Measurements from ENCODE around the gene ESR2.

The ESR2 gene

DNA sequence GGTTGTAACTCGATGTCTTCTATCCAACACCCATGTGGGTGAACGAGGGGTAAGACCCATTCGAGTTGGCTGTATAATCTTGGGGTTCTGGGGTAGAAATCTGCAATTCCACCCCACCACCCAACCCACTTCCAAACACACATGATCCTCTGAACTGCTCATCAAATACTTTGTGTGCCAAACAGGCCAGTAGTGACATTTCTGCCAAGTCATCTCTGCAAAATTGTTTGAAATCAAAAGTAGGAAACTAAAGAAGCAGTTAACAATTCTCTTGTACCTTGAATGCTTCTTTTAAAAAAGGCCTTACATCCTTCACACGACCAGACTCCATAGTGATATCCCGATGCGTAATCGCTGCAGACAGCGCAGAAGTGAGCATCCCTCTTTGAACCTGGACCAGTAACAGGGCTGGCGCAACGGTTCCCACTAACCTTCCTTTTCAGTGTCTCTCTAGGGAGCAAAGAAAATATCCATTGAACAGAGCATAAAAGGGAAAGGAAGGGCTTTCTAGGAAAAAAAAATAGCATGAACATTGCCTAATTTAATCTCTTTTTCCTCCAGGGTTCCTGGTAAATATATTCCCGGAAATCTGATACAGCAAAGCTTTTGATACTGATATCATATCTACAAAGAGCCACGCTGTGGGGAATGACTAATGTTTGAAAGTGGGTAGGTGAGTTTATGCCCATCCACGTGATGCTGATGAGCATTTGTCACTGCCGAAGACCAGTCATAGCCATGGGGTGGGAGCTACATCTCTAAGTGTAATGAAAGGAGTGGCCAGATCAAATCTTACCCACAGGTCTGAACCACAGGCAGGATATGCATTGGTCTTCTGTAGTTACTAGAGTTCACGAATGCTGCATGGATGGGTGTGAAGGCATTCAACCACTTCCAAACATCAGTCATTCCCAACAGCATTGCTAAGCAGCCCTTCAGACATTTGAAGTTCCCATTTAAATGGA, 14.2 kb downstream of the ESR2 start:
- DNase-seq = no peak
- in situ Hi-C loops (cut with MboI; ENCODE audit: low pct_unique_long_range_greater_than_20kb, low sequenced_read_pairs) = loop anchor here (25.0 kb wide), 1 partner anchor 493 kb away; no protein-coding TSS in a partner anchor

DNA sequence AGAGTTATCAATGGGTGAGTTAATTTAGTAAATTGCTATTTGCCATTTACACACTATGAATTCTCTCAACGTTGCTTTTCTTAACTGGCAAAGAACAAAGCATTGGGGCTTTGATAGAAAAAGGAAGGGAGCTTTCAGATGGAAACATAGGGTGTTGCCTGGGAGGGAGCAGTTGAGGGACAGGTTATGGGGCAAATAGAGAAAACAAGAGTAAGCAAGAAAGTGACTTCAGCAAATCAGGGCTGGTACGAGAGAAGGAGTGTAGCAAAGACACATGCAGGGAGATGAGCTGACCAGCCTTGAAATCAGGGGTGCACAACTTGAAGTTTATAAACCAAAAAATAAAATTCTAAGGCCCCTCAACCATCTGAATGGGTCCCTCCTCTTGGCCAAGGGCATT, 15.7 kb downstream of the ESR2 start:
- no peak for DNase-seq
- in situ Hi-C loops (cut with MboI; ENCODE audit: low pct_unique_long_range_greater_than_20kb, low sequenced_read_pairs) = loop anchor here (25.0 kb wide), 1 partner anchor 491 kb away; no protein-coding TSS in a partner anchor

DNA sequence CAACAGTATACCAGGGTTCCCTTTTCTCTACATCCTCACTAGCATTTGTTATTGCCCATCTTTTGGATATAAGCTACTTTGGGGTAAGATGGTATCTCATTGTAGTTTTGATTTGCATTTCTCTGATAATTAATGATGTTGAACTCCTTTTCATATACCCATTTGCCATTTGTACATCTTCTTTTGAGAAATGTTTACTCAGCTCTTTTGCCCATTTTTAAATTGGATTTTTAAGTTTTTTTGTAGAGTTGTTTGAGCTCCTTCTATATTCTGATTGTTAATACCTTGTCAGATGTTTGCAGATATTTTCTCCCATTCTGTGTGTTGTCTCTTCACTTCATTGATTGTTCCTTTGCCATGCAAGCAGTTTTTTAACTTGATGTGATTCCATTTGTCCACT, 22.2 kb downstream of the ESR2 start:
- DNase-seq = no peak
- in situ Hi-C loops (cut with MboI; ENCODE audit: low pct_unique_long_range_greater_than_20kb, low sequenced_read_pairs) = no loop called here

DNA sequence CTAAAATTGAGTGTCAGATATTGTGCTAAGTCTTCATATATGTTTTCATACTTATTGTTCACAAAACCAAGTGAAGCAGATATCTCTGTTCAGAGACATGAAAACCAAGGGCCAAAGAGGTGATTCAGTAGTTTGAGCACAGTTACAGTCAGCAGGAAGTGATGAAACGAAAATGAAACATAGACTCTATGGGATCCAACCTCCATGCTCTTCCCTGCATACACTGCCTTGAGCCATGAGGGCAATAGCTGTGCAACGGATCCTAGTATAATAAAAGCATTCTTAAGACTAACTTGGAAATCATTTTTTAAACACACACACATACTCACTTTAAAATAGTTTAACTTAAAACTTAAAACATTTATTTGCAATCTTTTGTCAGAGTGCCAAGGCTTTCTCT, 27.9 kb downstream of the ESR2 start:
- DNase-seq = no peak
- in situ Hi-C loops (cut with MboI; ENCODE audit: low pct_unique_long_range_greater_than_20kb, low sequenced_read_pairs) = no loop called here

DNA sequence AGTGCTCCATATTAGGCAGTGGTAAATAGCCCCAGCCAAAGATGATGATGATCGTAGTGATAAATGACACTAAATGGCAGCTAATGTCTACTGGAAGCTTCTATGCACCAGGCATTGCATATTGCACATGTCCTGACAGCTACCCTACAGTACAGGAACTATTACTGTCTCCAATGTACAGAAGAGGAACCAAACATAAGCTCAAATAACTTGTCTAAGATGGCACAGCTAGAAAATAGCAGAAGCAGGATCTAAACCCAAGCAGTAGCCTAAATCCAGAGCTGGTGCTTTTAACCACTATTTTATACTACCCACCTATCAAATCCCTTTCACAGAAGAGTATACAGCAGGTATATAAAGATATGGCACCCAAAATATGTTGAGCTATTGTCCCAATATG, 28.9 kb downstream of the ESR2 start:
- DNase-seq = peak; percentile 28
- in situ Hi-C loops (cut with MboI; ENCODE audit: low pct_unique_long_range_greater_than_20kb, low sequenced_read_pairs) = no loop called here

DNA sequence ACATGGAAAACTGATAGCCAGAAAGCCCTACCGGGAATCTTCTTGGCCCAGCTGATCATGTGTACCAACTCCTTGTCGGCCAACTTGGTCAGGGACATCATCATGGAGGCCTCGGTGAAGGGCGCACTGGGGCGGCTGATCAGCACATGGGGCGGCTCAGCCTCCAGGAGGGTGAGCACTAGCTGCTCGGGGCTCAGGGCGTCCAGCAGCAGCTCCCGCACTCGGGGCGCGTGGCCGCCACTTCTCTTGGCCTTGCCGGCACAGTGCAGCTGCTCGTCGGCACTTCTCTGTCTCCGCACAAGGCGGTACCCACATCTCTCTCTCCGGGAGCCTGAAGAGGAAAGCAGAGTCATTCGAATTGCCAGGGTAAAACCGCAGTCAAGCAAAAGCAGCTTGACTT, 33.8 kb downstream of the ESR2 start:
- DNase-seq = no peak
- in situ Hi-C loops (cut with MboI; ENCODE audit: low pct_unique_long_range_greater_than_20kb, low sequenced_read_pairs) = no loop called here

DNA sequence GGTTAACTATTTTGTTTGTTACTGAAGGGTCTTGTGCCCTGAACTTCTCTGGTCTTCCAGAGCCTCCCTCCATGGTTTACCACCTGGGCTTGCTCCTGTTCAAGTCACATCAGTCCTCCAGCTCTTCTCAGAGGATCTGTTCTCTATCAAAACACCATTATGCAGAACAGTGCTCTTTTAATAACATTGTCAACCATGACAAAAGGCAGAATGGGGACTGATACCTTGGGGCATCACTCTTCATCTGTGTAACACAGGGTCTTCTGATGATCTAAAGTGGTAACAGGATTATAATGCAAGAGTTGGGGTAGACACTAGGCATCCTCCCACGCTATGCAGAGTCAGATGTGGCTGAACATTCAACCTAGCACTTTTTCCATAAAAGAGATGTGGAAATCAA, 38.4 kb downstream of the ESR2 start:
- in situ Hi-C loops (cut with MboI; ENCODE audit: low pct_unique_long_range_greater_than_20kb, low sequenced_read_pairs) = no loop called here

DNA sequence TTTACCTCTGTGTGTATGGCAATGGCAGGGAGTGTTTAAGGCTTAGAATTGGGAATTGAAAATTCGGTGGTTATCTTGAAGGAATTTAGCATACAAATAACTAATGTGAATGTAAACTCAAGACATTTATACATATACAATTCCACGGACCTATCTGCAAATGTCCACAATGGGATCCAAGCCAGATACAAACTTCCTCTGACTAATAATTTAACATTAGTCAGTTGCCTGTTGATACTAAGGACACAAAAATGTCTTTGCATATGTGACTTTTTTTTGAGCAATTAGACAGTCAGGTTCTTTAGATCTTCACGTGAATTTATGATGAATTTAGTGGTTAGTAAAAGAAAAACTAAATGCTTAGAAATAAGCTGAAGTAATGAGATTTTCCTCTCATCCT, 40.5 kb downstream of the ESR2 start:
- in situ Hi-C loops (cut with MboI; ENCODE audit: low pct_unique_long_range_greater_than_20kb, low sequenced_read_pairs) = no loop called here

More for the DNA sequence above, 38.4 kb downstream of the ESR2 start:
- no peak for DNase-seq

DNA sequence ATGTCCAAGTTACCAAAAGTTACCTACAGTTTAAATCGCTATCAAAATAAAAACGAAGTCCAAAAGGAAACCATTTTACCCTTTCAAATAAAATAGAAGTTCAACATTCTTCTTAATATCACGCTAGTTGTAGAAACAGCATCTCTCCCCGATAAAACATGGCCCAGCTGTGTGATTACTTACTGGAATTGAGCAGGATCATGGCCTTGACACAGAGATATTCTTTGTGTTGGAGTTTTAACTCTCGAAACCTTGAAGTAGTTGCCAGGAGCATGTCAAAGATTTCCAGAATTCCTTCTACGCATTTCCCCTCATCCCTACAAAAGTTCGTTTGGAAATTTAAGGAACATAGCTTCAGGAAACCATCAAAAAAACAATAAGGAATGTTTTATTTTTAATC, 44.8 kb downstream of the ESR2 start:
- no peak for DNase-seq
- in situ Hi-C loops (cut with MboI; ENCODE audit: low pct_unique_long_range_greater_than_20kb, low sequenced_read_pairs) = no loop called here

More for the DNA sequence above, 40.5 kb downstream of the ESR2 start:
- no peak for DNase-seq

DNA sequence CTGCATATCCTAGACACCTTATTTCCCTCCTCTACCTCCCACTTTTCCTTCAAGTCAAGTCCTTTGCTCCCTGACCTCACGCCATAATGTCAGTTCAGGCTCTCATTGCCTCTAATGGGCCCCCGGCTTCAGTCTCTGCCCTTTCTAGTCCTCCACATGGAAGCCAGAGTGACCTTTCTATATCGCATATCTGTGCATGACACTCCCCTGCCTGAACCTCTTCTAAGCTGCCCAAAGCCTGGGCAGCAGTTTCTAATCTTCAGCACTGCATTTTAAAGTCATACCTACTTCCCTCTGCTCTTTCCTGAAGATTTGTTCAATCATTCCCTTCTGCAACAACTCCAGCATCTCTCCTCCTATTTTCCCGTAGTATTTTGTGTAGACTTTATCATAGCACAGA, 45.5 kb downstream of the ESR2 start:
- no peak for DNase-seq
- in situ Hi-C loops (cut with MboI; ENCODE audit: low pct_unique_long_range_greater_than_20kb, low sequenced_read_pairs) = no loop called here

DNA sequence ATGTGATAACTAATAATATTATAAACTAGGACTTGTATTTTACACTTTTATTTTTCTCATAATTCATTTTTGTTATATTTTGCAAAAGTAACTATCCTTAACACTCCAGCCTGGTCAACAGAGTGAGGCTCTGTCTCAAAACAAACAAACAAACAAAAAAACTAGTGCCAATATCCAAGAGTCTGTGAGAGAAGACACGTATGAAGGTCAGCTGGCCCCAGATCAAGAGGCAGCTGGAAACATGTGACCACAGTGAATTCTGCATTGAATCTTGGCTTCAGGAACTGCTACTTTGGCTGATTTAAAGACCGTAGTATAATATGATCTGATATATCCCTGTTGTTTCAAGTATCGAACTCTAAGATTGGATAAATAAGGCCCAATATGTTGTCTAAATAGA, 47.0 kb downstream of the ESR2 start:
- no peak for DNase-seq
- in situ Hi-C loops (cut with MboI; ENCODE audit: low pct_unique_long_range_greater_than_20kb, low sequenced_read_pairs) = no loop called here

DNA sequence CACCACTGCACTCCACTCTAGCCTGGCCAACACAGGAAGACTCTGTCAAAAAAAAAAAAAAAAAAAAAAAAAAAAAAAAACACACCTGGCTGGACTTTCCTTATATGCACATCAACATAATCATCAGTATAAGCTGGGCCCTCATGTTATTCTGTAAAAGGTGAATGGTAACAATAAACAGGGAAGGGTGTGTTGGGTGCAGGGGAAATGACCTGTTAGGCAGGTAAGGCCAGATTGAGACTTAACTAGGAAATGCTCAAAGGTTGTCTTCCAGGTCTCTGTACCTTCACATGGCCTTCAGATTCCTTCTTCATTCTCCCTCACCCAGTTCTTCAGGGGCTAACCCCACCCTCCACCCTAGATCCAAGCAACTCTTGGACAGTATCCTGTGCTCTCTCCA, 47.5 kb downstream of the ESR2 start:
- DNase-seq = no peak

DNA sequence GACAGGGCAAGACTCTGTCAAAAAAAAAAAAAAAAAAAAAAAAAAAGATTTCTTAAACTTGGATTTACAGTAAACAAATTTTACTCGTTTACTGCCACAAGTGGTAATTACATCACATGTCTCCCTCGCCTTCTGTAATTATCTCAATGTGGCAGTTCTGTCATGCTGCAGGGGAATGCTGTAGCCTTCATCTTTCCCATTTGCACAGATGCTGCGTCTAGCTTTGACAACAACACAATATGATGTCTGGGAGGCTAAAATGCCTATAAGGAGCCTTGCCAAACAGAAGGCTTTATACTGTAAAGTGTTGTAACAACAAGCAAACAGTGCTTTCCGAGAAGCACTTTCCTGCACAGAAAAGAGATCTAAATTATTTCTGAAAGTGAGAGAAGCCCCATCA, 48.7 kb downstream of the ESR2 start:
- no peak for DNase-seq
- in situ Hi-C loops (cut with MboI; ENCODE audit: low pct_unique_long_range_greater_than_20kb, low sequenced_read_pairs) = no loop called here

More for the DNA sequence above, 47.5 kb downstream of the ESR2 start:
- in situ Hi-C loops (cut with MboI; ENCODE audit: low pct_unique_long_range_greater_than_20kb, low sequenced_read_pairs) = no loop called here

DNA sequence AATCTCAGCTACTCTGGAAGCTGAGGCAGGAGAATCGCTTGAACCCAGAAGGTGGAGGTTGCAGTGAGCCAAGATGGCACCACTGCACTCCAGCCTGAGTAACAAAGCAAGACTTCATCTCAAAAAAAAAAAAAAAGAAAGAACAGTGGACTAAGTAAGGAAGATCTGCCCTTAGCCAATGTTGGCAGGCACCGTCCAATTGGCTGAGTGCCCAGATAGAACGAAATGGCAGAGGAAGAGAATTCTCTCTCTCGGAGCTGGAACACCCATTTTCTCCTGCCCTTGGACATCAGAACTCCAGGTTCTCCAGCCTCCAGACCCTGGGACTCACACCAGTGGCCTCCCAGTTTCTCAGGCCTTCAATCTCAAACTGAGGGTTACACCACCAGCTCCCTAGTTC, 49.9 kb downstream of the ESR2 start:
- no peak for DNase-seq
- in situ Hi-C loops (cut with MboI; ENCODE audit: low pct_unique_long_range_greater_than_20kb, low sequenced_read_pairs) = no loop called here

DNA sequence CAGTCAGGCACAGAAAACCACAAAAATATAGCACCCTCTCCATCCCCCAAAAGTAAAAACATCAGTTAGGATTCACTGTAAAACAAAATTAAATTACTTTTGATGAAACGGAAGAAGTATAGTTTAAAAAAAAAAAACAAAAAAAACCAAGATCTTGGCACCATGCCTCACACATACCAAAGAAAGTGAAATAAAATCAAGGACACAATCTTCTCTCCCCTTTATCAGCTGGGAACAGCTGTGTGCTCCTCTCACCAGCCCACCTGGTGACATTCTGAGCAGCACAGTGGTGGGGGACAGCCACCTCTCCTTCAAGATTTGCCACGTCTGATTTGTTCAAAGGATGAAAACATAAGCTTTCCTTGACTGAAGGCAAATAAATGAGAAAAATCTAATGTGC, 55.5 kb downstream of the ESR2 start:
- in situ Hi-C loops (cut with MboI; ENCODE audit: low pct_unique_long_range_greater_than_20kb, low sequenced_read_pairs) = no loop called here

DNA sequence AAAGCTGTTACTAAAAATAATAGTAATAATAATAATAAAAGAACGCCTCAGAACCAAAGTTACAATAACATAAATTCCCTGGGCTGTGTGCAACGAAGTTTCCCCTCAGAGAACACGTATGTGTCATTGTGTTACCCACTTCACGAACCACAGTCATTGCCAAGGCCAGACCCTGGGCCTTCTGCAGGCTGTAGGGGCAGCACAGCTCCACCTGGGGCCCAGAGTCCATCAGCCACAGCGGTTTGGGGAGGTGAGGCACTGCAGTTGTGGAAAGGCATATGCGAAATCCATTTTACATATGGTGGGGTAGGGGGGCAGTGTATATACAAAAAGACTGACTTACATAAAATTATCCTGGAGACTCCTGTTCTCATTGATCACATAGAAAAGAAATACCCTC, 56.1 kb downstream of the ESR2 start:
- DNase-seq = no peak
- in situ Hi-C loops (cut with MboI; ENCODE audit: low pct_unique_long_range_greater_than_20kb, low sequenced_read_pairs) = no loop called here

More for the DNA sequence above, 55.5 kb downstream of the ESR2 start:
- DNase-seq = no peak

DNA sequence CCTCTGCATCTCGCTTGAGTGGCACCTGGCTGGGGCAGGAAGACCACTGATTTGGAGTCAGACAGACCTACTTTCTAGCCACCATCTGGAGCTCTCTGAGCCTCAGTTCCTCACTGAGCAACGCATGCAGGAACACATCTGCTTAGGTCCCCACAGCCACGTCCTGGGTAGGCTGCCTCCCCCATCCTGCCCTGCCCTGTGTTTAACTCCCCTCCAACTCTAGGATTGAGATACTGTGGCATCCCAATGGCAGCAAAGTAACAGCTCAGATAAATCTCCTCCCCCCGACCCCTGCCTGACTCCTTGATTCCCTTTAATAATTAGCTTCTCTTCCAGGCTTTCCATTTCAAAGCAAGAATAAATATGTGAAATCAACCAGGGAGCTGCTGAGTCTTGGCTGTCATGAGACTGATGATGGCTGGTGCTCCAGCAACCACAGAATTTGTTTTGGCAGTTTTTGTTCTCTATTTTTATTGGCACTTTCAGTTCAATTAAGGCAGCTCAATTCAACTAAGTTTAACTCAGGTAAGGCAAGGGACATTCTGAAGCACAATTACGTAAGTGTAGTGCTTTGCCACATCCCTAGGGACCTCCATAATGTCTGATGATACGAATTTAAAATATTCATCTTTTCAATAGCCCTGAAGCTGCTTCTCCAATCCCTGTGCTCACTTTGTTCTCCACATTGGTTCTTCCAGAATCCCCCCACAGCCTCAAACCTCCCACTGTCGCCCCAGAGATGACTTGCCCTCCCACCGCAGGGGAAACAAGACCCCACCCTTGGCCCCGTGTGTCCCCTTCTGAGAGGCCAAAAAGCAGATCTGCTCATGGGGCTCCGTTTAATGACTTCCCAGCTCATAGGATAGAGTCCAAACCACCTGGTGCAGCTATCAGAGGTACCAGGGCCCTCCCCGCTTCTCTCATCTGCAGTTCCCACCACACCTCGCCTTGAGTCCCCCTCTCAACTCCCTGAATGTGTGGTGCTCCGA, 58.2 kb downstream of the ESR2 start:
- no peak for DNase-seq
- in situ Hi-C loops (cut with MboI; ENCODE audit: low pct_unique_long_range_greater_than_20kb, low sequenced_read_pairs) = no loop called here

DNA sequence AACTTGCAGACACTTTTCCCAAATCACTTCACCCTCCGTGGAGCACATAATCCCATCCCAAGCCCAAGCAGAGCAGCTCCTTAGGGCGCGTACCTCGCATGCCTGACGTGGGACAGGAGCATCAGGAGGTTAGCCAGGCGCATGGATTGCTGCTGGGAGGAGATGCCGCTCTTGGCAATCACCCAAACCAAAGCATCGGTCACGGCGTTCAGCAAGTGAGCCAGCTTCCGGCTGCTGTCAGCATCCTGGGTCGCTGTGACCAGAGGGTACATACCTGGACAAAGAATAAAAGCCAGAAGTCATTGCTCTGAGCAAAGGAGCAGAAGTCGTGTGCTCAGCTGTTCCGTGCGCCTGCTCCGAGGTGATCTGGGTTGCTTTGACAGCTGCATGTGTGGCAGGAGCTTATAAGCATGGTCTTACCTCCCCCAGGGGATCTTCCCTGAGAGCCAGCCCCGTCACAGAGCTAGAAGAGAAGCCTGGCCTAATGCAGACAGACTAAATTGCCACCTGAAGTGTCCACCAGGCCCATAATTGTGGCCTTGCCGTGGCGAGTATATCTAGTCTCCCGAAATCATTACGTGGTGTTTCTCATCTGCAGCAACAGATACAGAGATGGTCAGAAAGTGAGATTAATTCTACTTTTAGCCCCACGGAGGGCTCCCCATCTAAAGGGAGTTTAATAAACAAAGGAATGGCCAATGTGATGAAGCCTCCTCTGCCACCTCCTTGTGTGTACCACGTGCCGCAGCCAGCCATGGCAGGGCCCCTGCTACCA, 59.1 kb downstream of the ESR2 start:
- no peak for DNase-seq
- in situ Hi-C loops (cut with MboI; ENCODE audit: low pct_unique_long_range_greater_than_20kb, low sequenced_read_pairs) = no loop called here

DNA sequence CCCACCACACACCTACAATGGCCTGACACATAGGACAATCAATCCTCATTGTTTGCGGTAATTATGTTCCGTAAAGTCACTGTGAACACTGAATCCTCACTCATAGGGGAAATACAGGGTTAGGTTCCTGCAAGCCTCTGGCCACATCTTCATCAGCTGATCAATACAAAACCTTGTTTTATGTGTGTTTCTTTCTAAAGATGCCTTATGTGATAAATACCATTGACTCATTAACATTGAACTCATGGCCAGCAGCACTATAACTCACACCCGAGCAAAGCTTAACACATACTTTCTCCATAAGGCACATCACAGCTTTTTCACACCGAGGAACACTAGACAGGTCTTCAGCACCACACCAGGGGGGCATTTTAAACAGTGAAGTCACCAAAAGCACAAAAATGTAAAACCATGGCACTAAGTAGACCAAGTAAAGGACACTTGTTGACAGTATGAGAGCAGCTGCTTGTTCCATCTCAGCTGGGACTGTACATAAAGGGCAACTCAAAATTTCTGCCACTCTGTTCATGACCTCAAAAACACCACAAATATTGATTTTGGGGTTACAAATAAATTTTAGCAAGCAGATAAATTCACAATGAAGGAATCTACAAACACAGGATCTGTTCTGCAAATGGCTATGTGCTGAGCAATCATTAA, 60.5 kb downstream of the ESR2 start:
- DNase-seq = no peak
- in situ Hi-C loops (cut with MboI; ENCODE audit: low pct_unique_long_range_greater_than_20kb, low sequenced_read_pairs) = no loop called here

Data from KBM-7 (cell line).